ENCODE results near the gene NT5DC4.
"Not testable (repeated sequence)": the region's sequence is repeated elsewhere in the genome, so short reads cannot be mapped to it uniquely, and the experiment has no call there.

NT5DC4 gene

GRCh38 chr2:112698834-112699515, 21.8 kb upstream of the NT5DC4 start:
- TF ChIP-seq CTCF (IDR thresholded peaks at IDR 0.05; ENCODE audit: control insufficient read depth, insufficient read depth, low read depth, low read length, missing control alignments) = no peak
- no peak for DNase-seq (ENCODE audit: low read depth)

GRCh38 chr2:112699984-112700667, 20.7 kb upstream of the NT5DC4 start:
- no peak overlapping the region for H3K4me3 ChIP-seq (ENCODE audit: control insufficient read depth, low read depth, low read length)
- no peak for TF ChIP-seq CTCF (IDR thresholded peaks at IDR 0.05; ENCODE audit: control insufficient read depth, insufficient read depth, low read depth, low read length, missing control alignments)
- DNase-seq (ENCODE audit: low read depth) = no peak

More at GRCh38 chr2:112698834-112699515, 21.8 kb upstream of the NT5DC4 start:
- no peak overlapping the region for H3K4me3 ChIP-seq (ENCODE audit: control insufficient read depth, low read depth, low read length)

- TF ChIP-seq CTCF (IDR thresholded peaks at IDR 0.05; ENCODE audit: control insufficient read depth, insufficient read depth, low read depth, low read length, missing control alignments) = no peak
- DNase-seq (ENCODE audit: low read depth) = no peak
- H3K4me3 ChIP-seq (ENCODE audit: control insufficient read depth, low read depth, low read length) = no peak overlapping the region
These were observed 19.8 kb upstream of the NT5DC4 start for GRCh38 chr2:112701052-112701451.

- DNase-seq (ENCODE audit: low read depth) = no peak
- TF ChIP-seq CTCF (IDR thresholded peaks at IDR 0.05; ENCODE audit: control insufficient read depth, insufficient read depth, low read depth, low read length, missing control alignments) = no peak
- H3K4me3 ChIP-seq (ENCODE audit: control insufficient read depth, low read depth, low read length) = no peak overlapping the region
These were observed 17.1 kb upstream of the NT5DC4 start for GRCh38 chr2:112703684-112704083.

- no peak for TF ChIP-seq CTCF (IDR thresholded peaks at IDR 0.05; ENCODE audit: control insufficient read depth, insufficient read depth, low read depth, low read length, missing control alignments)
- no peak overlapping the region for H3K4me3 ChIP-seq (ENCODE audit: control insufficient read depth, low read depth, low read length)
- DNase-seq (ENCODE audit: low read depth) = no peak
These were observed 15.2 kb upstream of the NT5DC4 start for GRCh38 chr2:112705575-112705974.

GRCh38 chr2:112706170-112706664, 14.6 kb upstream of the NT5DC4 start:
- H3K4me3 ChIP-seq (ENCODE audit: control insufficient read depth, low read depth, low read length) = no peak overlapping the region
- no peak for TF ChIP-seq CTCF (IDR thresholded peaks at IDR 0.05; ENCODE audit: control insufficient read depth, insufficient read depth, low read depth, low read length, missing control alignments)
- no peak for DNase-seq (ENCODE audit: low read depth)

- not testable (repeated sequence) for DNase-seq (ENCODE audit: low read depth); H3K4me3 ChIP-seq (ENCODE audit: control insufficient read depth, low read depth, low read length)
These were observed 13.9 kb upstream of the NT5DC4 start for GRCh38 chr2:112706947-112707346.

All from AG09309 (cell line).